GM21515 (cell line): ENCODE data around the gene BDH1.
"Not testable (repeated sequence)": the region's sequence is repeated elsewhere in the genome, so short reads cannot be mapped to it uniquely, and the experiment has no call there.

Experiments
- ATAC-seq: cut with Tn5 transposase; IDR thresholded peaks from one replicate; pipeline ENCODE4 v1.9.1; 2021; ENCODE audit not compliant: unreplicated experiment

Gene BDH1

DNA sequence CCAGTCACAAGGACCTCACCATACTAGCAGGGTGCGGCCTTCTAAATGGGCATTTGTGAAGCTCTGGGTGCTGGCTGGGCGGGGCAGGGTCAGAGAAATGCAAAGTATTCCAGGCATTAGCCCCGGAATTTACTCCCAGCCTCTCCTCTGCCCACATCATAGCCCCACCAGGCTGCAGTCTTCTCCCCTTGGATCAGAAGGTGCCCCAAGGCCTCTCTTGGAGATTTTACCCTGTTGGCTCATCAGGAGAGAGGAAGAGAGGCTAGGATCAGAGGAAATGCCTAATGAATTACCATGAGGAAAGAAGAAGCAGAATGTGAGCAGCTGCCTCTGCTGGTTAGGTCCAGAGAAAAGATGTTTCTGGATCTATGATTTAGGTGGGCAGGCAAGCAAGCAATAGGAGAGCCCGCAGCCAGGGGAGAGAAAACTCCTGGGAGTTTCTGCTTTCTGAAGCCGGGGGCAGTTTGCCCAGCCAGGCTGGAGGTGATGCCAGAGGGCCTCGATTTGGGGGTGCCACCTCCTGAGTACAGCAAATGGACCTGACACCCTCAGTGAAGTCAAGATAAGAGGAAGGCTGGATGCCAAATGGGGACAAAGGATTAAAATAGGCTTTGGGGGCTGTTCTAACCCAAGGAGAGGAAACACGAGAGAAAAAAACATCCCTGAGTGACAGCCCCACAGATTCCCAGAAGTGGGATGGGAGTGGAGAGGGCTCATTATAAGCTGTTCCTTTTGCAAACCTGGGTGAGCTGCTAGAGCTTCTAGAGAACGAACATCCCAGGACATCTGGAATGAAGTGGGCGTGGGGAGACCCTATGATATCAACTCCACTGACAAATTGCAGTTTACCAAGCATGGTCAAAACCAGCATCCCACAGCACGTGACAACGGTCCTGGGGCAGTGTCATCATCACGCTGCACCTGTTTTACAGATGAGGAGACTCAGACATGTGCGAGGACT is 65.4 kb downstream of the BDH1 start:
- no peak for ATAC-seq

DNA sequence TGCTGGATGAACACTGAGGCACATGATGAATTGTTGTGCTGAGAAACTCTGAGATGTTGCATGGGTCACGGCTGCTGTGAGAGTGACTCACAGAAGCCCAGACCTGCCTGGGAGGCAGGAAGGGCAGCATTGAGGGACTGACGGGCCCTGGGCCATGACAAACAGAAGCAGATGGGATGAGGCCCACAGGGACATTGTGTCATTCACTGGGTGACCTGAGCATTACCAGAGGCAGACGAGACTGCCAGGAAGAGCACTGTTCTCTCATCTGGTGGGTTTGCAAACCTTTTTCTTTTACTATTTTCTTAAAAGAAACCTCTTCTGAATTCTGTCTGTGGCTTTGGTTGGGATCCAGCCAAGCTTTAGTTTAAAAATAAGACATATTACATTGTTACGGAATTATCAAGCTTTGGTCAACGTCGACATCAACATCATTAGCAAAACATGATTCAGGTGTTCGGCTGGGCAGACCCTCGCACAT is 67.8 kb downstream of the BDH1 start:
- ATAC-seq, result no peak

DNA sequence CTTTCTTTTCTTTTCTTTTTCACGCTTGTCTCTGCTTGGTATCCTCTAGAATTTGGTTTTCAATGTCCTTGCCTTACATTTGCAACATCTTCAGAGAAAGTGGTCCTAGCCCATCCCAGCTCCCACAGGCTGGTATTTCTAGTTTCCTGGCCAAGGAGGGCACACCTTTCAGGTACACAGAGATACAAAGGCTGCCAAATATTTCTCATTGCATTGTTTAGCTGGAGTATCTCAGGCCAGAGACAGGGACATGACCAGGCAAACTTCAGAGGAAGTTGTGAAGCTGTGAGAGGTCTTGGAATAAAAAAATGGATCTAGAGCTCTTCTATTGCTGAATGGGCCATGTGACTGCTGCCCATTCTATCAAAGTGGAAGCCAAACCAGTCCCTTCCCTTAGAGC is 68.9 kb downstream of the BDH1 start:
- ATAC-seq, result no peak

DNA sequence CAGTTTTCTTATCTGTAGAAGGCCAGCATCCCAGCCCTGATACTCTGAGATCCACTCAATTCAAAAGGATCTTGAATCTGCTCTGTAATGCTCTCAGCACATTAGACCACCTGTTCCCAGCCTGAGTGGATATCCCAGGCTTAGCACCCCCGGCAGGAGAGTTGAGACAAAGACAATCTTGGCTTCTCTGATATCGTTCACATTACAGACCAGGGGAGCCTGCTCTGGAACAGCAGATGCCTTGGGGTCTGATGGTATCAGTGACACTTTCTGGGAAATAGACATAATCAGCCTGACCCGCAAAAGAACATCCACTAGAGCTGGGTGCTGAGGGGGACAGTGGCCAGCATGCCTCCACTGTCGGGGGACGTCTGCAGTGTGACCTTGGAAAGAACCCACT is 70.6 kb downstream of the BDH1 start:
- no peak for ATAC-seq

- ATAC-seq, result no peak
These were observed 71.4 kb downstream of the BDH1 start for GRCh38 chr3:197484204-197484901.

DNA sequence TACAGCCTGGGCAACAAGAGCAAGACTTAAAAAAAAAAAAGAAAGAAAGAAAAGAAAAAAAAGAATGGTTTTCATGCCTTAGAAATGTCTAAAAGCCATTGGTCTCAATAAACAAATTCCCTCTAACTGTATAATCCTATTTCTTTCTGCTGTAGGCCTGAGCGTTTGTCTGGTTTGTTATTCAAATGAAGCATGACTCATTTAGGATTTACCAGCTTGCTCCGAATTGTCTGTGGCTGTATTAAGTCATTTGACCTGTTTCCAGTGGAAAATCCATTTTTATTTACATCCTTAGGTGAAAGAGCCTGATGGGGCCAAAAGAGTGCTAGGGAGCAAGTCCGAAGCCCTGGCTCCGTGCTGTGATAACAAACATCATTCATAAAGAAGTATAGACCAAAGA is 73.8 kb downstream of the BDH1 start:
- ATAC-seq, result no peak

- ATAC-seq, result no peak
These were observed 75.4 kb downstream of the BDH1 start for GRCh38 chr3:197480320-197480719.

GRCh38 chr3:197478746-197479668 is 76.8 kb downstream of the BDH1 start:
- no peak for ATAC-seq

- not testable (repeated sequence) for ATAC-seq
These were observed 78.0 kb downstream of the BDH1 start for GRCh38 chr3:197477816-197478215.

DNA sequence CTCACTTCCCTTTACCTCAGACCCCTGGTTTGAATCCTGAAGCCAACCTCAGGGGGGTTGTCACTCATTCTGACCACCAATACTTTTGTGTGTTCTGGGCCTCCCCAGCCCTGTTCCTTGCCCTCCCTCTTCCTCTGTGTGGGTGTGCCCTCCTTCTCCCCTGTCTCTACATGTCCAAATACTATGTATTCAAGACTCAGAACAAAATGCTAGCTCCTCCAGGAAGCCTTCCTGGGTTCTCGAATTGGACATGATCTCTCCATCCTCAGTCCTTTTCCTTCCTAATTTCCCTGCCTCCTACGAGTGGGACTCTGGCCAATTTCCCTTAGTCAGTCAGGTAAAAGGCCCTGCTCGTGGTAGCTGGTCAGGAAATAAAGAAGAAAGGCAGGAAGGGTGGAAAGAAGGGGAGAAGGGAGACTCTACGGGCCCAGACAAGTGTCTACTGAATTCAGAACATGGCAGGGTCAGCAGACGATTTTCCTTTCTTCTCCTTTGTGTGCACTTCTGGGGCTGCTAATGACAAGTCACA is 79.7 kb downstream of the BDH1 start:
- ATAC-seq, result no peak

DNA sequence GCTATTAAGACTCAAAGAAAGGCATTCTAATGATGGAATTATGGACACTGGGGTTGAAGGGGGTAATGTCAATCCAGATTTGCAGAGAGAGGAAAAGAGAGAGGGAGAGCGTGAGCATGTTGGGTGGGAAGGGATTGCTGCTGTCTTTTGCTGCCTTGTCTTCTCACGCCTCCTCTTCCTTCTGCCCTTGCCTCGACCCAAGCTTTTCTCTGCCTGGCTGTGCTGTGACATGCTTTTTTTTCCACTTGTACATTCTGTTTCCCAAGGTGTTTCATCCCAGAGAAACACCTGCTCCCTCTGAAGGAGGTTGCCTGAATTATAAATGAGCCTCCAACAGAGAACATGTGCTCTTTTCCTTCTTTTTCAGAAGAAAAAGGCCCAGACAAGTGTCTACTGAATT is 80.3 kb downstream of the BDH1 start:
- no peak for ATAC-seq

- ATAC-seq, result no peak
These were observed 83.6 kb downstream of the BDH1 start for GRCh38 chr3:197472151-197472550.

- no peak for ATAC-seq
These were observed 84.4 kb downstream of the BDH1 start for GRCh38 chr3:197471221-197472010.

GRCh38 chr3:197468866-197469382 is 86.8 kb downstream of the BDH1 start:
- ATAC-seq, result no peak

- no peak for ATAC-seq
These were observed 87.6 kb downstream of the BDH1 start for GRCh38 chr3:197468167-197468566.

- ATAC-seq, result no peak
These were observed 89.0 kb downstream of the BDH1 start for GRCh38 chr3:197466586-197467399.

GRCh38 chr3:197465996-197466549 is 89.7 kb downstream of the BDH1 start:
- ATAC-seq, result no peak

DNA sequence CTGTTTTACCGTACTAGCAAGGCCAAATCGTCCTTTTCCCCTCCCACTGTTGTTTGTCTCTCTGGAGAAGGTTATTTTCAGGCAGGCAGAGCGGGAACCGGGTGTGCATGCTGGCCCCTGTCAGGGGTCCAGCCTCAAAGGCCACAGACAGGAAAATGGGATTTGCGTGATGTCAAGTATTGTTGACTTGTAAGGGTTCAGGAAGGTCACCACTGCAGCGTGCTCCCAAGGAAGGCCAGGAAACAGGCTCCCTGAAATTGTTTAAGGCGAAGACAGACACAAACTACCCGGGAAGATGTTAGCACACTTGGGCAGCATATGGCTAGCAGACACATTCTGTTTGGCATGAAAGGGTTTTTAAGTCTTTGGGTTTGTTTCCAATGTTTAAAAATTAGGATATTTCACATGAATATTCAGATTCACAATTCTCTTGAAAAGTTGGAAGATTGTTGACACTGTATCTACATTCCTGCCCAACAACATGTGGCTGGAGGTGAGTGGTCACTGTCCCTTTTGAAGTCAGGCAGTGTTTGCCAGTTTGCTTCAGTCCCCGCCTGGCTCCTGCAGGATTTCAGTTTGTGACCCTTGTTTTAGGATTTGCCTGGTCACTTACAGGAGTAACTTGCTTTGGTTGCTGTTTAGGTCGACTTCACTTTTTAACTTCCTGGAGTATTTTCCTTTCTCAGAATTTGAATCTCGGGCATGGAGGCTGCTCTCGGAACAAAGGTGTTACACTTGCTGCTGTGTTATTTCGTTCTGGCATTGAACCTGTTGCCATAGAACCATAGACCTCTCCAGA is 90.4 kb downstream of the BDH1 start:
- ATAC-seq, result no peak
